ELR (cell line): ENCODE measurements around the gene SLC28A1.
"Not testable (repeated sequence)": the region's sequence is repeated elsewhere in the genome, so short reads cannot be mapped to it uniquely, and the experiment has no call there.

Source experiments
- DNase-seq: peaks from one replicate; pipeline ENCODE4 v3.0.0-alpha.2; 2015; ENCODE audit warnings: low read depth

The SLC28A1 gene

DNA sequence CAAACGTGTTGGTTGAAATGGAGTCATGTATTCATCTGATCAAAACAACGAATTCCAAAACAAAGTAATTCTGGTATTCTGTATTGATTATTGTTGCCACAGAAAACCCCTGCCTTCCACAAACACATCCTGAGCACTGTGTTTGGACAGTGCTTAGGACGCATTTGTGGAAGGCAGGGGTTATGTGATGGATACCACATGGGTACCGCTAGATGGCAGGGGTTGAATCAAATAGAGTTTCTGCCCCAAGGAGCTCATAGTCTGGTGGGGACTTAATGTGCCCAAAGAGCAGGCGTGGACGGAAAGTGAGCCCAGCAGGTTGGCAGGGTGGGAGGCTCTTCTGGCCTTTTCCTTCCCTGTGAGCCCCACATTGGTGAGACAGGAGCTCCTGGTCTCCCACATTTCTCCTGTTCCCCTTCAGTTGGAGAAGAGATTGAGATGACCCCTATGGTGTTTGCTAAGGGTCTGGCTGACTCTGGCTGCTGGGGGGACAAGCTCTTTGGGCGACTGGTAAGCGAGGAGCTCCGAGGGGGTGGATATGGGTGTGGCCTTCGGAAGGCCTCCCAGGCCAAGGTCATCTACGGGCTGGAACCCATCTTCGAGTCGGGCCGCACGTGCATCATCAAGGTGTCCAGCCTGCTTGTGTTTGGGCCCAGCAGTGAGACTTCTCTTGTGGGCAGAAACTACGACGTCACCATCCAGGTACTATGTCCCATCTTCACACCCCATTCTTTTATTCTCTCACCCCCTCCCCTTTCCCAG, 22.1 kb upstream of the SLC28A1 start:
- DNase-seq = no peak

DNA sequence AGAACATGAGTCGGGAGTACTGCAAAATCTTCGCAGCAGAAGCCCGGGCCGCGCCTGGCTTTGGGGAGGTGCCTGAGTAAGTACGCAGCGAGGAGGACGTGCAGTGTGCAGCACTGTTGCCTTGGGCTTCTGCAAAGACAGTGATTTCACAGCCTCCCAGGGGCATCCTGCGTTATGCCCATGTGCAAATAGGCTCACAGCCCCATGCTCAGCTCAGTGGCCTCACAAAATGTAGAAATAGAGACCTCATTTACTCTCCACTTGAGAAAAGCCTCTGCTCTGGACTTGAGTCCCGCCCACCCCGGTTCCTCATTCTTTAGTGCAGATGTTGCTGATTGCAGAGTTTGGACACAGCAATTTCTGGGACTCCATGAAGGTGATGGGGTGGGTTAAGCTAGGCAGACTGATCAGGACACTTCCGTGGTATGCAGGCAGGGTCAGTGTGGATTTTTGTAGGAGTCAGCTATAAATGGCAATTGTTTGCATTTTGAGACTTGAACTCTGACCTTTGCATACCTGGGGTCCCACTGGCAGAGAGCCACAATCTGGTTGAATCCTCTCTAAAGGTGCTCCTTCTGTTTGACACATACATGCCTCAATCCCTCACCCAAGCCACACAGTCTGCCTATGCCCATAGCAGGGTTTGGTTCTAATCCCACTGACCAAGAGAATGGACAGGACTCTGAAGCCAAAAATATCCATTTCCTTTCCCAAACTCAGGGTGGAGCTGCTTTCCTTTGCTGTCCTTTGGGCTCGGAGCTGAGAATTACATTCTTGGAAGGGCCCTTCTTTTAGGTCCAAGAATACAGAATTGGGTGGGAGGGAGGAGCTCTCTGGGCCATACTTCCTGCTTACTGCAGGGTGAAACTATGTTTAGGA, 20.7 kb upstream of the SLC28A1 start:
- DNase-seq = peak; percentile 25

DNA sequence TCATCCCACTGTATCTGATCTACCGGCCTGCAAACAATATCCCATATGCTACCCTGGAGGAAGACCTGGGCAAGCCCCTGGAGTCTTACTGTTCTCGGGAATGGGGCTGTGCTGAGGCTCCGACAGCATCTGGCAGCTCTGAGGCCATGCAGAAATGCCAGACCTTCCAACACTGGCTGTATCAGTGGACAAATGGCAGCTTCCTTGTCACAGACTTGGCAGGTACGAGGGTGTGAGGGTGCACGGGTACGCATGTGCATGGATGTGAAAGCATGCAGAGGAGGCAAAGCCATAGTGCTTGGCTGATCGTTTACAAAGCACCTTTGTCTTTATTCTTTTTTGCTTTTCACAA, 20.0 kb upstream of the SLC28A1 start:
- no peak for DNase-seq

DNA sequence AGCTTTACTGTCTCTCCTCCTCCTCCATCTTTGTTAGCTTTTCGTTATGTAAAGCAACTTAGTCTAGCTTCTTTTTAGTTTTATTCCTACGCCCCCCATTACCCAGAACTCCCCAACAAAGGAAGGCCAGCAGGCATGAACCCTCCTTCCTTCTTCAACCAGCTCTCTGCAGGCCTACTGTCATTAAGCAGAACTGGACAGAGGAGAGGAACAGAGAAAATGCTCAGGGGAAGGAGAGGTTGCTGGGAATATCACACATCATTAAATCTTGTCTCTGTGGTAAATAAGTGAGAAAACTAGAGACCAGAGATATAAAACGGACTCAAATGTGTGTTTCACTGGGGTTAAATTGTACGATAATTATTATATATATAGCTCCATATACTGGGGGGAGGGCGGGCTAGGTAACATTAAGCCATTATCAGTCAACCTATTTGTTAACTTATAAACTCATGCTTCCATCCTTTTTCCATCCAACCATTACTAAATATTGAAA, 19.3 kb upstream of the SLC28A1 start:
- no peak for DNase-seq

DNA sequence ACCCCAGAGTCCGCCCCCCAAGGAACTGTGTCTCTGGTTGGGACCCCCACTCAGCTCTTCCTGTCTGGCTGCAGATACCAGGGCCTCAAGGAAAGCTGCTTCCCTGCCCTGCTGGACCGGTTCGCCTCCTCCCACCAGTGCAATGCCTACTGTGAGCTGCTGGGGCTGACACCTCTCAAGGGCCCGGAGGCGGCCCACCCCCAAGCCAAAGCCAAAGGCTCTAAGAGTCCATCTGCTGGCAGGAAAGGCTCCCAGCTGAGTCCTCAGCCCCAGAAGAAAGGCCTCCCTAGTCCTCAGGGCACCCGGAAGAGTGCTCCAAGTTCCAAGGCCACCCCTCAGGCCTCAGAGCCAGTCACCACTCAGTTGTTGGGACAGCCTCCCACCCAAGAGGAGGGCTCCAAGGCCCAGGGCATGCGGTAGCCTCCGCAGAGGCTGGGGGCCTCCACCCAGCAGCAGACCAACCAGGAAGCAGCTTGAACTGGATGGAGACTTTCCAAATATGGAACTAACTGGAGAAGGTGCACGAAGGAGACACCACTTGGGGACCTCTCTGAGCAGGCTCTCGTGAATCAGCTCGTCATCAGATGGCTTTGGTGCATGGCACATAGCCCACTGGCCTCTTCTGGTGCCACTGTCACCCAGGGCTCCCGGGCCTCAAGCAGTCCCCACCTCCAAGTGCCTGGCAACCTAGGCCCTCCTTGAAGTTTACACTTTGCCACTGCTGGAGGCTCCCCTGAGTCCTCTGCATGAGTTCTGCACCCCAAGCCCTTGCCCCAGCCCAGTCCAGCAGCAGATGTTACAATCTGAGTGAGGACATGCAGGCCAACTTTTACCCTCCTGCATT, 16.2 kb upstream of the SLC28A1 start:
- DNase-seq = no peak

DNA sequence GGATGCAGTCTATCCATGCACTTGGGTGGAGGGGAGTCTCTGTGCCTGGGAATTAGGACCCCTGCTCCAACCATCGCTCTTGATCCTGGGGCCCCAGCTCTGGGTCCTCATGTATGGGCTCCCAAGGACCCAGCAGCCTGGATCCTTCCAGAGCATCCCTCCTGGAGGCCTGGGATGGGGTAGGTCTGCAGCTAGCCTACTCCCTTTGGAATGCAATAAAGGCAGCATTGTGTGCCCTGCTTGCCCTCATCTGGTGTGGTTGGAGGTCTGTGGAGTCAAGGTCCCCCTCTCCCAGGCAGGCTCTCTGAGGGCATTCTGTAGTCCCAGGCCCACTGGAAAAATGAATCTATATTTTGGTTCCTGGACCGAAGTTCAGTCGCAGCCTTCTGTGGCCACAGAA, 15.0 kb upstream of the SLC28A1 start:
- DNase-seq = no peak

DNA sequence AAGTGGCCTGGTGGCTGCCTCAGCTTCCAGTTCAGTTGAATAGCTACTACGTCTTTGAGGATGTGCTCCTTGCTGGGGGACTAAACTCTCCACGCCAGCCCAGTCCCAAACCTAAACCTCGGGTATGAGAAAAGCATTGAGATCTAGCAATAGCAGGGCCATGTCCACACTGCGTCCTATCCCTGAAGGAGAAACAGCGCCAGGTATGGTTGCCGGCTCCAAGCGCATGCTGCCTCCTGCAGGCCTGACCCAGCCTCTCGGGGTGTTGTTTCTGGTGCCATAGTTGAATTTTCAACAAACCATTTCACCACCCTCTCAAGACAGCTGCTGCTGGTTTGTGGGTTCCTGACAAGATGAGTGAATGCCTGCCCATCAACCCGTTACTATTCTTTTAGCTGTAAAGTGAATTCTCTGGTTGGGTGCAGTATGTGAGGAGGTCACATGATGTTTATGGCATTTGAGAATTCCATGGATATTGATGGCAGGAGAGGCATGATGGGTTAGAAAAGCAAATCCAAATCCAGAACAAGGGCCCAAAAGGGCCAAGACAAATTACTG, 13.0 kb upstream of the SLC28A1 start:
- no peak for DNase-seq

DNA sequence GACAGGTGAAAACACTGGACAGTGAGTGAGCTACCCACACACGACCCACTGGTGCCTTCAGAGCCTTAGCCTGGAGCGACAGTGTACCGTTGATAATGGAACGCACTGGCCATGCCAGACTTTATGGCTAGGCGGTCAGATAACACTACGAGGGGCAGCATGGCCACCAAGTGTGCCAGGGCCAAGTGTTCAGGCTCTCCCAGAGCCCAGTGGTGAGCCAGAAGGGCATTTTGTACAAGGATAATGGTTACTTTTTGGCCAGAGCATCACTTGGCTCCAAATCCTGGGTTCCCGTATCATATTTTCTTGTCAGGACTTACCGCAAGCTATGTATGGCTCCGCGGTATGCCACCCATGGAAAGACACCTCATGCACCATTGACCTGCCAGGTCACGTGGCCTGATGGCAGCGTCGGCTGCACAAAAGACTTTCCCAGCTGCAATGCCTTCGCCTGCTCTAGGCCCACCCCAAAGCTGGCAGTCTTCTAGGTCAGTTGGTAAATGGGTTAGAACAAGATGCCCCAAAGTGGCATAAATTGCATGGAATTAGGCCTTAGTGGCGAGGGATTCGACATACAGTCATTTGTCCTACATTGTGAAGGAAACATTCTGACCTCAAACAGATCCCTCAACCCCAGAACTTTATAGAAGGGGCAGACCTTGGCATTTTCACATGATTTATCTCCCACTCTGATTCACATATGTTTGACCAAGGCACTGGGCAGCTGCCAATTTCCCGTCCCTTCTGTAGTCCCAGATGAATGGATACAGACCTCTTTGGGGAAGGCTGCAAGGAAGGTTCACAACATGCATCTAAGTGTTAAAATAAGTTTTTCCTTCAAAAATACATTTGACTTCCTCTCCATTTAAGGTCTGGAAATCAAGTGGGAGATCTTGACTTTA, 12.2 kb upstream of the SLC28A1 start:
- DNase-seq = no peak

DNA sequence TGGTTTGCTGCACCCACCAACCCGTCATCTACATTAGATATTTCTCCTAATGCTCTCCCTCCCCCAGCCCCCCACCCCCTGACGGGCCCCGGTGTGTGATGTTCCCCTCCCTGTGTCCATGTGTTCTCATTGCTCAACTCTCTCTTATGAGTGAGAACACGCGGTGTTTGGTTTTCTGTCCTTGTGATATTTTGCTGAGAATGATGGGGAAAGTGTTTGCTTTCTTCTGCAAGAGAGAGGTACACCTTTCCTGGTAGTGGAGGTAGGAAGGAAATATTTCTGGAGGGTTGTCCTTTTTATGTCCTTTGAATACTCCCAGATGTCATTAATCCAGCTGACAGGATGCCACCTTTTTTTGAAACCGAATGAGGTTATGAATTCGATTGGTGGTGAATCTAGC, 10.5 kb upstream of the SLC28A1 start:
- no peak for DNase-seq

DNA sequence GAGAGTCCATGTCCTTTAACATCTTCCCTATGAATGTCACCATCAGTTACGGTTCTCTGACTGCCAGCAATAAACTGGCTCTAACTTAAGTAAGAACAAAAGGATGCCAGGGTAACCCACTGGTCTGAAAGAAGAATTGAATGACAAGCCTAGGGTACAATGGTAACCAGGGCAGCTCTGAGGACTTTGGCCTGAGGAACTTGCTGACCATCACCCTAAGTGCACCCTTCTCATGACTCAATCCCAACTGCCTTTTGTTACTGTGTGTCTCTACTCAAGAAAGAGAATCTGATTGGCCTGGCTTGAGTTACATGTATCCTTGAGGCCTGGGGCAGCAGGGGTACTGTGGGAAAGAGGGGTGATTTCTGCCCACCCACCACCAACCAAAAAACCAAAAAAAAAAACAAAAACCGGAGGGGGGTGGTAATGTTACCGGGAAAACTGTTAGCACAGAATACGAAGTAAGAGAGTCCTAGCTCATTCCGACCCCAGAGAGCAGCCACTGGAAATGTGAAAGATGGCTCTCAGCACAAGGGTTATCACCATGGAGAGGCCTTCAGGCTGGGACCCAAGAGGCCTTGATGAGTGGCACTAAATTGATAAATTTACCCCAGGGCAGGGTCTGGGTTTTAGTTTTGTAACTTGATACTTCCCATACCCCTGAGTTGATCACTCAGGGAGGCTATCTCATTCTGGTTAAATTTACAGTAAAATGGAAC, 9.3 kb upstream of the SLC28A1 start:
- DNase-seq = no peak

DNA sequence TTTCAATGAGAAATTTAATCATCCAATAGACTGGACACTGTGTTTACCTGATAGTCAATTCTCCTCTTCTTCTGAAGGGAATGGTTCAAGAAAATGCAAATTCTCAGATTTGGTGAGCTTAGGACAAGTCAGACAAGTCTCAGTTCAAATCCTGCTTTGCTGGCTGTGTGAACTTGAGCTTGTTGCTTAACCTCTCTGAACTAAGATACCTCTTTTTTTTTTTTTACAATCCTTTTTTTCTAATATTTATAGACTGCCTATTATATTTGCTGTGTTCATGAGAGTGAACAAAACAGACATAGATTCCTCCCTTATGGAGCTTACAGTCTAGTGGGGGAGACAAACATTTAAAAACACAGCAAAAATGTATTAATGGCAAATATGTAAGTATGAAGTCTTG, 8.2 kb upstream of the SLC28A1 start:
- no peak for DNase-seq

DNA sequence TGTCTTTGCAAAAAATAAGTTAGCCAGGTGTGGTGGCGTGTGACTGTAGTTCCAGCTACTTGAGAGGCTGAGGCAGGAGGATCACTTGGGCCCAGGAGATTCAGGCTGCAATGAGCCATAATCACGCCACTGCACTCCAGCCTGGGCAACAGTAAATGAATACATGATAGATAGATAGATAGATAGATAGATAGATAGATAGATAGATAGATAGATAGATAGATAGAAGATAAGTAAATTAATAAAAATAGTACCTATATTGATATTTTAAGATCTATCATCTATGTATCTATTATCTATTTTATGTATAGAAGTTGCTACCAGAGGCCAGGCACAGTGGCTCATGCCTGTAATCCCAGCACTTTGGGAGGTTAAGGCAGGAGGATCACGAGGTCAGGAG, 6.8 kb upstream of the SLC28A1 start:
- DNase-seq = not testable (repeated sequence)

DNA sequence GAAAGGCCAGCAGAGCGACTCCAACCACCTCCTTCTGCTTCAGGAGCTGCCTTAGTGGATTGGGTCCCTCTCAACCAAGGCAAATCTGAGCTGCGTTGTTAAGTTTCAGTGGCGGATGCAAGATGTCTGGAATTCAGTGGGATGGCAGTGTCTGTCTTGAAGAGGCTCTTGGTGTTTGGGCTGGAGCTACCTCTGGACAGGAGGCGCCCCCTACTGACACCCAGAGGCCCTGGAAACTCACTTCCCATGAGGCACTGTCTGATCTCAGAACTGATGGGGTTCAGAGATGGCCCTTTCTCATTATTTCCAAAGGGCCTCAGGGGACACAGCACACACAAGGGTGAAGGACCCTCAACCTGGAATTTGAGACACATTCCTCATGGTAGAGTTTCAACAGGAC, 6.0 kb upstream of the SLC28A1 start:
- DNase-seq = peak; percentile 40

DNA sequence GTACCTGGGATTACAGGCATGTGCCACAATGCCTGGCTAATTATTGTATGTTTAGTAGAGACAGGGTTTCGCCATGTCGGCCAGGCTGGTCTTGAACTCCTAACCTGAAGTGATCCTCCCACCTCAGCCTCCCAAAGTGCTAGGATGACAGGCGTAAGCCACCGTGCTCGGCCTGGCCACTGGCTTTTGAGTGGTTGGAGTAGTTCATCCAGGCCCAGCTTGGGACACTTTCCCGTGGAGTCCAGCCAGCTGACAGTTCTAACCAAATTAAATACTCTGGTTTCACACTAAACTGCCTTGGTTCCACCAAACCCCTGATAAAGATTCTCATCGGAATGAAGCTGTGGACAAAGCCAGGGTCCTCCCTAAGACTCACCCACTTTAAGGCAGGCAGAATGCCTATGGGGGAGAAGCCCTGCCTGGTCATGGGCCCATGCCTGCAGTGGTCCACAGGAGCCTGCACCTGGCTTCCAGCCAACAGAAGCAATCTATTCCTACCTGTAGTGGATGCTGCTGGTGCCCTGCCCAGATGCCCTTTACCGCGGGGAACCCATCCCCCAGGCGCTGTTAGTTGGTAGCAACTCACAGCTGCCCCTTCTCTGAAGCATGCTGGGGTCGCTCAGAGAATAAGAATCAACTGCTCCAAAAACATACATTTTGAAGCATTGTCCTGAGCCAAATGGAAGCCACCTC, 5.2 kb upstream of the SLC28A1 start:
- DNase-seq = no peak

DNA sequence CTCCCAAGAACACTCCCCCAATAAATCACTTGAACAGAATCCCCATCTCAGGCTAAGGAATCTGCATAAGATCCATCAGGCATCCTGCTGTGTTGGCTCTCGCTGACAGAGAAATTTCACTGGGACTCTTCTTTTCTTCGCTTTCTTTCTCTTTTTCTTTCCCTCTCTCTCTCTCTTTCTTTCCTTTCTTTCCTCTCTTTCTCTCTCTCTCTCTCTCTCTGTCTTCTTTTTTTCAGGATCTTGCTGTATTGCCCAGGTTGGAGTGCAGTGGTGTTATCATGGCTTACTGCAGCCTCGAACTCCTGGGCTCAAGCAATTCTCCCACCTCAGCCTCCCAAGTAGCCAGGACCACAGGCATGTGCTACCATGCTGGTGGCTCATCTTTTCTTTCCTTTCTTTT, 4.5 kb upstream of the SLC28A1 start:
- DNase-seq = no peak

DNA sequence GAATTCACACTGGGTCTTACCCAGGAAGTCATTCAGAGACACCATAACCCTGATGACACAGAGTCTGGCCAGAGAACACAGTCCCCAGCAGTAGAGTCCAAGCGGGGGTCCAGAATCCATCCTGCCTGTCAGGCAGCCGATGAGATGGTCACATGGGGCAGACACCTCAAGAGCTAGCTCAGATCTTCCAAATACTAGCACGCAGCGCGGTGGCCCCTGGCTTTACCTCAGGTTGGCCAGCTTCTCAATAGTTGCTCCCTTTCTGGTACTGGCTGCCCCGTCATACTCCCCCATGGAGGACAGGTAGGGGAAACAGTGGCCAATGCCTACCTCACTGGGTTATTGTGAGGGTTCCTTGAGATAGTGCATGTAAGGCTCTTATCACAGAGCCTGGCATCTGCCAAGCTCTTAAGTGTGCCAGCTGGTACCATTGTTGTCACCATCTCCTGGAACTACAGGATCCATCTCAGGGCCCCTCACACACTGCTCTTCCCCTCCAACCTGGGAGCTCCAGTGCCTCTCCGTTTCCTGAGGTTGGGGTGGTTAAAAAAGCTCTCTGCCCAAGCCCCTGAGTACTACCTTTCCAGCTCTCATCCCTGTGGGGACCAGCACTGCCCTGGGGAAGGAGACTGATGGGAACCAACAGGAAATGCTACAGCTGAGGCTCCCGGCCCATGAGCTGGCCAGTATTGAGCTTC, 3.5 kb upstream of the SLC28A1 start:
- DNase-seq = no peak

DNA sequence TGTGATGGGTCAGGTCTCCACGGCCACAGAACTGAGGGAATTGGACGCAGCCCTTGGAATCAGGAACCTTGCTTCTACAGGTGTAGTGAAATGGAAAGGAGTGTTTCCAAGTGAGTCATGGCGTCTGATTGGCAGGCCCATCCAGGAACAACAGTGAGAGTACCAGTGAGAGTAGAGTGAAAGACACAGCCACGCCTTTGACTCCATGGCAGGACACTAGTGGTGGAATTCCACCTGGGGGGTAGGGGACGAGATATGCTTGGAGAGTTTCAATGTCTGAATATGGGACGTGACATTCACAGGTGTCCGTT, 3.0 kb upstream of the SLC28A1 start:
- no peak for DNase-seq

DNA sequence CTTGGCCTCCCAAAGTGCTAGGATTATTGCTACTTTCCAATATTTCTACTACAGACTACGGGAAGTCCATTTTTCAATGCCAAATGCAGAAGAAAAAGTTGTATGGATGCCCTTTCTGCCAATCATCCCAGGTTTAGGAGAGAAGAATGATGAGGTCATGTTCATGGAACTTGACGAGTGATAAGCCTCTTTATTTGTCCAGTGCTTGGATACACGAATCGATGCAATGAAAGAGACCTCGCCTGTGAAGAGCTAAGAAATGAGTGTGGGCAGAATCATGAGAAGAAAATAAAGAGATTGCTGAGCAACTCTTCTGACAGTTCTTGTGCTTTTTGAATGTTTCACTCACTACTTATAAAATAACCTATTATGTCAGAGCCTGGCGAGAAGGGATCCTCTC, 996 bp upstream of the SLC28A1 start:
- DNase-seq = no peak

DNA sequence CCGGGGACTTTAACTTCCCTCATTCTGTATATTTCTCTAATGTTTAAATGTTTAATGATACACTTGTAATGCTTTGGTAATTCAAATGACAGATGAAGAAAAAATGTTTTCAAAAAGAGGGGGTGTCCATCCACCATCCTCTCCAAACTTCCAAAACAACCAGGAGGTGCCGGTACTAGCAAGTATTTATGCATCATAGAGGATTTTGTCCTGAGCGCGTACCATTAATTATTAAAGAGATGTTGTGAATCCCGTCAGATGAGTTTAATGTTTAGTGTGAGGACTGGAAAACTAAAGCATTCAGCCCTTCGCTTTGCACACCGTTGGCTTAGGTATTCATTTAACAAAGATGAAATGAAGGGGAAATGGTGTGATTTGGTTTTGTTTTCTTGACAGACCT, 1.3 kb downstream of the SLC28A1 start:
- no peak for DNase-seq
